Astrocyte (in vitro differentiated cells and primary cell): Measurements from ENCODE around the gene ABTB2. TPM values are rescaled to one million over a fixed set of nuclear protein-coding genes. Genes with fewer than 3 reads are reported as not detected.

ENCODE experiments used
- DNase-seq: peaks from one replicate; pipeline ENCODE4 v3.0.0-alpha.2; 2010; ENCODE audit warnings: low read depth
- FAIRE-seq: peaks from 2 replicates; lab custom pipeline; 2011; peaks lifted over from hg19 to GRCh38; lab: Jason Lieb, UNC
- H2AFZ ChIP-seq: 2 replicates; pipeline ENCODE4 v1.6.0; 2012; ENCODE audit warnings: low read depth, low read length, inconsistent platforms
- H3K27ac ChIP-seq: 2 replicates; pipeline ENCODE4 v1.5.1; 2011; ENCODE audit warnings: low read depth, low read length, inconsistent platforms
- H3K27me3 ChIP-seq: 2 replicates; pipeline ENCODE4 v1.6.0; 2011; ENCODE audit warnings: low read length, inconsistent platforms; ENCODE audit not compliant: insufficient read depth
- H3K36me3 ChIP-seq: 2 replicates; pipeline ENCODE4 v1.5.1; 2011; ENCODE audit warnings: low read length, inconsistent platforms; ENCODE audit not compliant: insufficient read depth
- H3K4me1 ChIP-seq: 2 replicates; pipeline ENCODE4 v1.5.1; 2011; ENCODE audit warnings: low read length, inconsistent platforms; ENCODE audit not compliant: insufficient read depth
- H3K4me2 ChIP-seq: 2 replicates; pipeline ENCODE4 v1.6.0; 2012; ENCODE audit warnings: low read length, inconsistent platforms
- H3K4me3 ChIP-seq: 2 replicates; pipeline ENCODE4 v1.5.1; 2011; ENCODE audit warnings: low read depth, mild to moderate bottlenecking, low read length, inconsistent platforms; ENCODE audit not compliant: insufficient read depth
- H3K79me2 ChIP-seq: 2 replicates; pipeline ENCODE4 v1.6.0; 2012; ENCODE audit warnings: mild to moderate bottlenecking, low read length, inconsistent platforms; ENCODE audit not compliant: insufficient read depth
- H3K9ac ChIP-seq: 2 replicates; pipeline ENCODE4 v1.6.0; 2012; ENCODE audit warnings: mild to moderate bottlenecking, low read length, inconsistent platforms
- H3K9me3 ChIP-seq: 2 replicates; pipeline ENCODE4 v1.5.1; 2012; ENCODE audit warnings: low read depth, mild to moderate bottlenecking, low read length, inconsistent platforms; ENCODE audit not compliant: insufficient read depth
- H4K20me1 ChIP-seq: 2 replicates; pipeline ENCODE4 v1.6.0; 2012; ENCODE audit warnings: low read length, inconsistent platforms; ENCODE audit not compliant: insufficient read depth
- H3K27ac Mint-ChIP-seq: one replicate; pipeline ENCODE4 v1.8.0; 2021; ENCODE audit warnings: mild to moderate bottlenecking, mixed read lengths; ENCODE audit not compliant: unreplicated experiment
- H3K27me3 Mint-ChIP-seq: one replicate; pipeline ENCODE4 v1.8.0; 2021; ENCODE audit warnings: low read depth, mixed read lengths; ENCODE audit not compliant: unreplicated experiment
- H3K36me3 Mint-ChIP-seq: one replicate; pipeline ENCODE4 v1.8.0; 2021; ENCODE audit warnings: low read depth, mixed read lengths; ENCODE audit not compliant: unreplicated experiment
- H3K4me1 Mint-ChIP-seq: one replicate; pipeline ENCODE4 v1.8.0; 2021; ENCODE audit warnings: low read depth, mixed read lengths; ENCODE audit not compliant: unreplicated experiment
- H3K4me3 Mint-ChIP-seq: one replicate; pipeline ENCODE4 v1.8.0; 2021; ENCODE audit warnings: mild to moderate bottlenecking, moderate library complexity, mixed read lengths; ENCODE audit not compliant: unreplicated experiment
- H3K9me3 Mint-ChIP-seq: one replicate; pipeline ENCODE4 v1.8.0; 2021; ENCODE audit warnings: mild to moderate bottlenecking, mixed read lengths; ENCODE audit not compliant: unreplicated experiment
- CTCF ChIP-seq: IDR thresholded peaks from 2 replicates; pipeline ENCODE4 v1.5.1; 2011; ENCODE audit warnings: low read depth, mild to moderate bottlenecking, inconsistent platforms, low read length, moderate library complexity; ENCODE audit not compliant: insufficient read depth
- EZH2 ChIP-seq: IDR thresholded peaks from 2 replicates; pipeline ENCODE4 v1.6.1; 2012; ENCODE audit warnings: mild to moderate bottlenecking, low read length, inconsistent platforms; ENCODE audit not compliant: insufficient read depth
- total RNA-seq: library from RNA; stranded (reverse); gene quantifications from 2 replicates; pipeline ENCODE4 v1.2.1, GENCODE V29; 2021

The ABTB2 gene
- total RNA-seq, 1 donor from 2014 or later: 14.1 TPM

- DNase-seq: peak; percentile 64
- peaks cover 38% of the 10 kb centered on the region for H3K79me2 ChIP-seq
- H3K9me3 Mint-ChIP-seq: no peaks in the 10 kb centered on the region
- peaks cover 26% of the 10 kb centered on the region for H3K4me1 ChIP-seq
- H3K27me3 Mint-ChIP-seq: no peaks in the 10 kb centered on the region
- peaks cover 3% of the 10 kb centered on the region for H3K27me3 ChIP-seq
- H3K36me3 Mint-ChIP-seq: no peaks in the 10 kb centered on the region
- FAIRE-seq: no peak
- no peak overlapping the region for H3K27ac ChIP-seq
- peaks cover 34% of the 10 kb centered on the region for H4K20me1 ChIP-seq
- H3K4me2 ChIP-seq: peak overlapping the region; percentile 91
- H3K27ac Mint-ChIP-seq: peak overlapping the region; percentile 81
- H3K4me3 ChIP-seq: peak overlapping the region; percentile 52
- no peaks in the 10 kb centered on the region for H3K9me3 ChIP-seq
- no peaks in the 10 kb centered on the region for H3K36me3 ChIP-seq
- H3K4me3 Mint-ChIP-seq: peak overlapping the region; percentile 81
- peaks cover 15% of the 10 kb centered on the region for H3K4me1 Mint-ChIP-seq
- H2AFZ ChIP-seq: peak overlapping the region; percentile 70
- peak overlapping the region; percentile 15 for H3K9ac ChIP-seq
- TF ChIP-seq EZH2 (no peak), CTCF (no peak)
Observed at GRCh38 chr11:34358258-34358727, 483 bp upstream of the ABTB2 start.

GRCh38 chr11:34356913-34357700 is 703 bp downstream of the ABTB2 start:
- H3K27me3 Mint-ChIP-seq: no peaks in the 10 kb centered on the region
- peak overlapping the region; percentile 75 for H3K9ac ChIP-seq

More at GRCh38 chr11:34356913-34357700, 703 bp downstream of the ABTB2 start:
- Mint-ChIP-seq H3K4me1 (peaks cover 15% of the 10 kb centered on the region), H3K9me3 (no peaks in the 10 kb centered on the region), H3K36me3 (no peaks in the 10 kb centered on the region), H3K4me3 (peak overlapping the region; percentile 83), H3K27ac (no peak overlapping the region)
- H3K4me1 ChIP-seq: peaks cover 26% of the 10 kb centered on the region
- peak overlapping the region; percentile 62 for H3K4me3 ChIP-seq
- no peaks in the 10 kb centered on the region for H3K9me3 ChIP-seq
- TF ChIP-seq EZH2 (no peak), CTCF (no peak)
- H3K79me2 ChIP-seq: peaks cover 49% of the 10 kb centered on the region
- H3K4me2 ChIP-seq: peak overlapping the region; percentile 96
- peaks cover 43% of the 10 kb centered on the region for H4K20me1 ChIP-seq
- H3K27me3 ChIP-seq: peaks cover 3% of the 10 kb centered on the region
- peak overlapping the region; percentile 67 for H2AFZ ChIP-seq
- peak; percentile 64 for DNase-seq
- no peak for FAIRE-seq
- H3K27ac ChIP-seq: no peak overlapping the region
- no peaks in the 10 kb centered on the region for H3K36me3 ChIP-seq
